HEK293T (cell line): Measurements from ENCODE around the gene PRRT4.

Experiments used
- ARNT ChIP-seq: fragments of 450-650 bp; IDR thresholded peaks from 2 replicates; pipeline ENCODE4 v1.6.1; 2017; ENCODE audit warnings: mild to moderate bottlenecking
- BHLHE40 ChIP-seq: fragments of 450-650 bp; IDR thresholded peaks from 2 replicates; pipeline ENCODE4 v1.6.1; 2016; ENCODE audit warnings: mild to moderate bottlenecking, moderate library complexity, borderline replicate concordance
- FOXK2 ChIP-seq: fragments of 450-650 bp; IDR thresholded peaks from 2 replicates; pipeline ENCODE4 v1.6.1; 2016; ENCODE audit warnings: mild to moderate bottlenecking
- FOXM1 ChIP-seq: fragments of 450-650 bp; IDR thresholded peaks from 2 replicates; pipeline ENCODE4 v1.6.1; 2017; ENCODE audit warnings: mild to moderate bottlenecking, borderline replicate concordance
- HDGF ChIP-seq: fragments of 450-650 bp; IDR thresholded peaks from 2 replicates; pipeline ENCODE4 v1.6.1; 2017; ENCODE audit warnings: antibody characterized with exemption, borderline replicate concordance
- LEF1 ChIP-seq: fragments of 450-650 bp; IDR thresholded peaks from 2 replicates; pipeline ENCODE4 v1.6.1; 2017; ENCODE audit warnings: mild to moderate bottlenecking, borderline replicate concordance
- NFRKB ChIP-seq: fragments of 450-650 bp; IDR thresholded peaks from 2 replicates; pipeline ENCODE4 v1.6.1; 2016; ENCODE audit warnings: mild to moderate bottlenecking, moderate library complexity
- SP1 ChIP-seq: fragments of 450-650 bp; IDR thresholded peaks from 2 replicates; pipeline ENCODE4 v1.6.1; 2017
- TARDBP ChIP-seq: fragments of 450-650 bp; IDR thresholded peaks from 2 replicates; pipeline ENCODE4 v1.6.1; 2016
- ZNF384 ChIP-seq: fragments of 450-650 bp; IDR thresholded peaks from 2 replicates; pipeline ENCODE4 v1.6.1; 2016
- TF ChIP-seq, protein P1 (sequence below): fragments of 450-650 bp; IDR thresholded peaks from 2 replicates; pipeline ENCODE4 v1.6.1; 2016

DNA sequence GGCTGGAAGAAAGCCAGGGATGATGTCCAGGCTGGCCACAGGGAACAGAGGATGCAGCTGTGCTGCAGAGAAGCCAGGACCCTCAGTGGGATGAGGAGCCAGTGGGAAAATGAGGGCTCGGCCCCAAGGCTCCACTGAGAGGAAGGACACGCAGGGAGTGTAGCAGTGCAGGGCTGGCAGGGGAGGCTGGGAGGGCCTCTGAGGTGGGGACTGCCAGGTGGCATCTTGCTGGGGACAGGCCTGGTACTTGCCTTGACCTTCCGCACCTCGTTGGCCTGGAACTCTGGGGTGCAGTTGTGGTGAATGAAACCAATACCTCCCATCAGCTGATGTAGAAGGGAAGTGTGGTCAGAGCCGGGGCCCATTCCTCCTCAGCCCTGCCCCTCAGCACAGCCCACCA is 39.1 kb upstream of the PRRT4 start:
- TF ChIP-seq FOXM1 (no peak), LEF1 (no peak), FOXK2 (no peak), NFRKB (no peak), TARDBP (no peak), ARNT (no peak), SP1 (no peak), ZNF384 (no peak), BHLHE40 (no peak), HDGF (no peak)
- TF ChIP-seq, protein P1, sequence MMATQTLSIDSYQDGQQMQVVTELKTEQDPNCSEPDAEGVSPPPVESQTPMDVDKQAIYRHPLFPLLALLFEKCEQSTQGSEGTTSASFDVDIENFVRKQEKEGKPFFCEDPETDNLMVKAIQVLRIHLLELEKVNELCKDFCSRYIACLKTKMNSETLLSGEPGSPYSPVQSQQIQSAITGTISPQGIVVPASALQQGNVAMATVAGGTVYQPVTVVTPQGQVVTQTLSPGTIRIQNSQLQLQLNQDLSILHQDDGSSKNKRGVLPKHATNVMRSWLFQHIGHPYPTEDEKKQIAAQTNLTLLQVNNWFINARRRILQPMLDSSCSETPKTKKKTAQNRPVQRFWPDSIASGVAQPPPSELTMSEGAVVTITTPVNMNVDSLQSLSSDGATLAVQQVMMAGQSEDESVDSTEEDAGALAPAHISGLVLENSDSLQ = no peak
